Chondrocyte (in vitro differentiated cells): Measurements from ENCODE around the gene MLN. TPM values are rescaled to one million over a fixed set of nuclear protein-coding genes. Genes with fewer than 3 reads are reported as not detected.

ENCODE experiments used
- DNase-seq: peaks from one replicate; pipeline ENCODE4 v3.0.0; 2021; ENCODE audit warnings: mixed read lengths, low spot score
- H3K27ac Mint-ChIP-seq: one replicate; pipeline ENCODE4 v1.8.0; 2021; ENCODE audit warnings: mild to moderate bottlenecking, moderate library complexity, mixed read lengths; ENCODE audit not compliant: unreplicated experiment
- H3K27me3 Mint-ChIP-seq: 2 replicates; pipeline ENCODE4 v1.8.0; 2021; ENCODE audit warnings: low read depth, mixed read lengths
- H3K36me3 Mint-ChIP-seq: 2 replicates; pipeline ENCODE4 v1.8.0; 2021; ENCODE audit warnings: low read depth, mixed read lengths
- H3K4me1 Mint-ChIP-seq: 2 replicates; pipeline ENCODE4 v1.8.0; 2021; ENCODE audit warnings: low read depth, mild to moderate bottlenecking, mixed read lengths
- H3K4me3 Mint-ChIP-seq: one replicate; pipeline ENCODE4 v1.8.0; 2021; ENCODE audit warnings: mild to moderate bottlenecking, moderate library complexity, mixed read lengths; ENCODE audit not compliant: unreplicated experiment
- H3K9me3 Mint-ChIP-seq: 2 replicates; pipeline ENCODE4 v1.8.0; 2021; ENCODE audit warnings: low read depth, mixed read lengths
- total RNA-seq: library from RNA; stranded (reverse); gene quantifications from 3 replicates; pipeline ENCODE4 v1.2.1, GENCODE V29; 2021
- TF ChIP-seq, protein P1 (sequence below): fragments of 200-600 bp; sonication (generic); IDR thresholded peaks from 2 replicates; pipeline ENCODE4 v1.5.0; 2021; ENCODE audit warnings: antibody characterized with exemption, mild to moderate bottlenecking, moderate library complexity

MLN gene
- total RNA-seq, 1 donor from 2014 or later: not detected

DNA sequence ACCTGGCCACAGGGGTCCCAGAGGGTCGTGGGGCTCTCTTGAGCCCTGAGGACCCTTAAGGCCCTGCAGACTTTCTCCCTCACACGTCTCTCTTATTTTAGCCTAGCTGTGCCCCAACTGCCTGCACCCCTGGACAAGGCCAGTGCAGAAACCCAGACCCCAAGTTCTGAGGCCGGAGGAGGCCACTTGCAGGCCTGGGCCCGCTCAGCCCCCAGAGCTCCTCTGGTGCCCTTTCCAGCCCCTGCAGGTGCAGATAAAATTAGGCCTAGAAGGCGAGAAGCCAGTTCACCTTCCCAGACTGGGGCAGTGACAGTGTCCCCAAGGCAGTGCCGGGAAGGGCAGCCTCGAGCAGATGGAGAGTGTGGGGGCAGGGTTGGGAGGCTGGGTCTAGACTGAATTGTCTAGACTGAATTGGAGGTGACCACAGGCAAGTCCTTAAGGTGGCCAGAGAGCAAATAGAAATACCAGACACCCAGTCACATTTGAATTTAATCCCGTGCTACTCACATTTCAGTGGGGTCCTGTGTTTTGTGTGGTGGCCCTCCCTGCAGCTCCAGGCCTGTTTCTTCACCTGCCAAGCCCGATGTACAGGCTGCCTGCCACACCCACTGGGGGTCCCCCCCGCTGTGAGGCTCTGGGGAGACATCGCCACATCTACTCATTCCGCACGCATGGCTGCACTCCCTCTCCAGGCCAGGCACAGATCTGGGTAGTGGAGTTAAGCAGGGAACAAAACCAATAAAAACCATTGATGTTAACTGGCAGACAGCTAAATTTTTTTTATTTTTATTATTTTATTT, 48.5 kb downstream of the MLN start:
- Mint-ChIP-seq H3K4me3 (no peak overlapping the region), H3K27ac (no peak overlapping the region), H3K4me1 (peaks cover 9% of the 10 kb centered on the region), H3K9me3 (no peaks in the 10 kb centered on the region), H3K27me3 (no peaks in the 10 kb centered on the region), H3K36me3 (no peaks in the 10 kb centered on the region)
- DNase-seq: no peak
- TF ChIP-seq, protein P1, sequence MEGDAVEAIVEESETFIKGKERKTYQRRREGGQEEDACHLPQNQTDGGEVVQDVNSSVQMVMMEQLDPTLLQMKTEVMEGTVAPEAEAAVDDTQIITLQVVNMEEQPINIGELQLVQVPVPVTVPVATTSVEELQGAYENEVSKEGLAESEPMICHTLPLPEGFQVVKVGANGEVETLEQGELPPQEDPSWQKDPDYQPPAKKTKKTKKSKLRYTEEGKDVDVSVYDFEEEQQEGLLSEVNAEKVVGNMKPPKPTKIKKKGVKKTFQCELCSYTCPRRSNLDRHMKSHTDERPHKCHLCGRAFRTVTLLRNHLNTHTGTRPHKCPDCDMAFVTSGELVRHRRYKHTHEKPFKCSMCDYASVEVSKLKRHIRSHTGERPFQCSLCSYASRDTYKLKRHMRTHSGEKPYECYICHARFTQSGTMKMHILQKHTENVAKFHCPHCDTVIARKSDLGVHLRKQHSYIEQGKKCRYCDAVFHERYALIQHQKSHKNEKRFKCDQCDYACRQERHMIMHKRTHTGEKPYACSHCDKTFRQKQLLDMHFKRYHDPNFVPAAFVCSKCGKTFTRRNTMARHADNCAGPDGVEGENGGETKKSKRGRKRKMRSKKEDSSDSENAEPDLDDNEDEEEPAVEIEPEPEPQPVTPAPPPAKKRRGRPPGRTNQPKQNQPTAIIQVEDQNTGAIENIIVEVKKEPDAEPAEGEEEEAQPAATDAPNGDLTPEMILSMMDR: no peak

DNA sequence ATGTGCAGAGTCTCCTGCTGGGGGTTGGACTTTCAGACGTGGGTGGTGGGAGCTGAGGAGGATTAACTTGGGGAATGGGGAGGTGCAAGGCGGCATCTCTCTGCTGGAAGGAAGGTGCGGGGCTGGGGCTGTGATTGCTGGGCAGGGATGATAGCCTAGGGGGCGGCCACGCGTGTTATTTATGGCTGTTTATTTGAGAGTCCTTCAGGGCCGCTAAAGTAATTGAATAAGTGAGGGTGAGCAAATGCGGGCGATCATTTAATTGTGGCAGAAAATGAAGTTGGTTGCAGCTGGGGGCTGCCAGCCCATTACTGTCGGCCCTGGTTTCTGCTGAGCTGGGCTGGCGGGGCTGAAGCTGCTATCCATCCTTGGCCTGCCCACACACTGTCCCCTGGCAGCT, 49.6 kb downstream of the MLN start:
- Mint-ChIP-seq H3K27ac (no peak overlapping the region), H3K9me3 (no peaks in the 10 kb centered on the region), H3K4me1 (peaks cover 8% of the 10 kb centered on the region), H3K36me3 (no peaks in the 10 kb centered on the region), H3K27me3 (no peaks in the 10 kb centered on the region), H3K4me3 (no peak overlapping the region)
- no peak for DNase-seq
- TF ChIP-seq, protein P1: no peak

DNA sequence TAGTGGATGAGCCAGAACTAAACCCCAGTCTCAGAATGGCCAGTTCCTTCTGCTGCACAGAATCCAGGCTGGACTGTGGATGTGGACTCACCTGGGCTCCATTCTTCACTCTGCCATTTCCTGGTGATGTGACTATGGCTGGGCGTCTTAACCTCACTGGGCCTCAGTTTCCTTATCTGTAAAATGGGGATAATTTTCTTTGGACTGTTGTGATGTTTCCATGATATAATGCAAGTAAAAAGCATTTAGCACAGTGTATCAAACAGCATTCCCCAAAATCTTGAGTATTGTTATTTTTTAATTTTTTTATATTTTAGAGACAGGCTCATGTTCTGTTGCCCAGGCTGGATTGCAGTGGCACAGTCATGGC, 51.2 kb downstream of the MLN start:
- peaks cover 7% of the 10 kb centered on the region for H3K4me1 Mint-ChIP-seq
- H3K9me3 Mint-ChIP-seq: no peaks in the 10 kb centered on the region
- H3K27ac Mint-ChIP-seq: no peak overlapping the region

DNA sequence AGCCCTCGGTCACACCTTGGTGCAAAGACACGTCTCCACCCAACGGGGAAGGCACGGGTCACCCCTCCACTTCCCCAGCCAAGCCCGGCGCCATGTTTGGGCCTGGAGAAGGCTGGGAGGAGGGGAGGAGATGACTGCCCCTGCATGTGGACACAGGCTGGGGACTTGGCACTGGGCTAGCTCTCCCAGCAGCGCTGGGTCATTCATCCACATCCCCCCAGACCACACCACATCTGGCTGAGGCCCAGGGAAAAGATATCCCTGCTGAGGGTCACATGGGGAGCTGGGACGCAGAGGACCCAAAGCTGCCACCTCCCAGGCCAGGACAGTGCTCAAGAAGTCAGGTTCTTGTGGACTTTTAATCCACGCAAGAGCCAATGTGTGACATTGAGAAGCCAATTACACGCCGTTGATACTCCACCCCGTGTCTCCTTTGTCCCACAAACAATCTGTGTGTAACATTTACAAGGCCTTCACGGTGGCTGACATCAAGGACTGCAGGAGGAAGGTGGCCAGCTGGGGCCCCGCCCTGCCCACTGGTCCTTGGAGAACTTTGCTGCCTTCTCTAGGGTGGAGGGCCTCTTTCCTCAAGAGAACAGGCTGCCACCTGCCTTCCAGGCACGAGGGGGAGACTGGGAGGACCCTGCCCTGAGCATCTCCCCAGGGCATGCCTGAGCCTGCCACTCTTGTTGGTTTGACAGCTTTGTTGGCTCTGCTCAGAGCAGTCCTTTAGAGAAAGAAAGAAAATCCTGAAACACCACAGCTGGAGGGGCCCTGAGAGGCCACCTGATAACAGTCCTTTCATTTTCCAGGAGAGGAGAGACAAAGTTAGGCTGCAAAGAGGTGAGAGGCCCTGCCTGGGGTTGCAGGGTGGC, 51.8 kb downstream of the MLN start:
- TF ChIP-seq, protein P1: no peak
- no peak for DNase-seq
- peaks cover 14% of the 10 kb centered on the region for H3K4me1 Mint-ChIP-seq
- H3K27ac Mint-ChIP-seq: no peak overlapping the region
- H3K36me3 Mint-ChIP-seq: no peaks in the 10 kb centered on the region
- no peaks in the 10 kb centered on the region for H3K27me3 Mint-ChIP-seq
- H3K4me3 Mint-ChIP-seq: no peak overlapping the region
- no peaks in the 10 kb centered on the region for H3K9me3 Mint-ChIP-seq

More for the DNA sequence above, 51.2 kb downstream of the MLN start:
- no peak for DNase-seq
- H3K4me3 Mint-ChIP-seq: no peak overlapping the region
- TF ChIP-seq, protein P1: no peak
- no peaks in the 10 kb centered on the region for H3K27me3 Mint-ChIP-seq
- no peaks in the 10 kb centered on the region for H3K36me3 Mint-ChIP-seq

DNA sequence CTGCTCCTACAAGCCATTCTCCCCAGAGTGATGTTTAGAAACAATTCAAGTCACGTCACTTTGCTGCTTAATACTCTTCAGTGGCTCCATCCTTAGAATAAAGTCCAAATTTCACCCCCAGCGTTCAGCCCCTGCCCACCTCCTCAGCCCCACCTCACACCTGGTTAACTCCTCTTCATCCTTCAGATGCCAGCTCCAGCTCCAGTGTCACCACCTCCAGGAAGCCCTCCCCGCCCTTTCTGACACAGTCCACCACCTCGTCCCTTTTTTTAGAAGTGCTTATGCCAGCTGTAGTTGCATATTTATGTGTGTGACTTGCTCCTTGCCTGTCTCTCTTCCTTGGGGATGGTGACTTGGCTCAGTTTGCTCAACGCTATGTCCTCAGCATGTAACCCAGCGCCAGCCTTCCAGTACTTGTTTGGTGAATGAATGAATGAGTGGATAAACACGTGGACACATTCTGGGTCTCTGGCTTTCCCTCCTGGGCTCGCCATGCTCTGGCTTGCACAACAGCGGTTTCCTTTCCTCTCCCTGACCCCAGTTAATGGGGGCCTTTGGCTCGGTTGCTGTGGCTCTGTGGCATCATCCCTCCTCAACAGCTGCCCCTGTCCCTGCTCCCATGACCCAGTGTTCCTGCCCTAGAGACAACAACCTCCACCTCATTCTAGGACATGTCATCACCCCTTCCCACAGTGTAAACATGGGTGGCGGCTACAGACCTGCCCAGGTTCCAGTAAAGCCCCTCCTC, 53.4 kb downstream of the MLN start:
- Mint-ChIP-seq H3K4me1 (peaks cover 29% of the 10 kb centered on the region), H3K27ac (no peak overlapping the region), H3K9me3 (no peaks in the 10 kb centered on the region)

More for the DNA sequence above, 53.4 kb downstream of the MLN start:
- no peak for DNase-seq
- no peaks in the 10 kb centered on the region for H3K27me3 Mint-ChIP-seq
- no peaks in the 10 kb centered on the region for H3K36me3 Mint-ChIP-seq
- TF ChIP-seq, protein P1: no peak
- H3K4me3 Mint-ChIP-seq: no peak overlapping the region
